OCI-LY3 (cell line): ENCODE data around the gene CMIP.

Experiments used
- CTCF ChIP-seq: fragments of 200-600, 300-600 bp; sonication (generic); IDR thresholded peaks from 2 replicates; pipeline ENCODE4 v1.5.1; 2014; ENCODE audit warnings: antibody characterized with exemption, low read length, low read depth
- EZH2phosphoT487 ChIP-seq: fragments of 200-600 bp; shearing (Covaris generic); IDR thresholded peaks from 2 replicates; pipeline ENCODE4 v1.6.1; 2018; ENCODE audit warnings: antibody characterized with exemption, mixed run types, low read depth

- no peak for TF ChIP-seq CTCF
- TF ChIP-seq EZH2phosphoT487 = no peak
Measured at GRCh38 chr16:81701296-81701970, 256.8 kb downstream of the CMIP start.
